Keratinocyte (primary cell): ENCODE data around the gene BSCL2. TPM values are rescaled to one million over a fixed set of nuclear protein-coding genes. Genes with fewer than 3 reads are reported as not detected.

Experiments
- DNase-seq: peaks from one replicate; pipeline ENCODE4 v3.0.0-alpha.2; 2011; ENCODE audit warnings: low read depth, missing footprints, low spot score
- FAIRE-seq: peaks from 2 replicates; lab custom pipeline; 2011; peaks lifted over from hg19 to GRCh38; lab: Jason Lieb, UNC
- H2AFZ ChIP-seq: 2 replicates; pipeline ENCODE4 v1.6.0; 2012; ENCODE audit warnings: low read length, control low read depth, inconsistent platforms; ENCODE audit not compliant: control insufficient read depth
- H3K27ac ChIP-seq: 2 replicates; pipeline ENCODE4 v1.5.1; 2011; ENCODE audit warnings: low read length; ENCODE audit not compliant: control insufficient read depth, insufficient read depth
- H3K27me3 ChIP-seq: 3 replicates; pipeline ENCODE4 v1.6.0; 2011; ENCODE audit warnings: low read length; ENCODE audit not compliant: control insufficient read depth, insufficient read depth; ENCODE audit errors: extremely low read depth
- H3K36me3 ChIP-seq, 2 experiments: 2 replicates in 1 of 2; 3 replicates in 1 of 2; pipeline ENCODE4 v1.5.1; 2011; ENCODE audit warnings: low read length in 2 of 2, mild to moderate bottlenecking in 1 of 2; ENCODE audit not compliant: control insufficient read depth in 2 of 2, insufficient read depth in 2 of 2; ENCODE audit errors: extremely low read depth in 1 of 2
- H3K4me1 ChIP-seq: 3 replicates; pipeline ENCODE4 v1.5.1; 2011; ENCODE audit warnings: low read length; ENCODE audit not compliant: control insufficient read depth, insufficient read depth; ENCODE audit errors: extremely low read depth
- H3K4me2 ChIP-seq: 3 replicates; pipeline ENCODE4 v1.6.0; 2011; ENCODE audit warnings: low read depth, low read length; ENCODE audit not compliant: control insufficient read depth, insufficient read depth; ENCODE audit errors: extremely low read depth
- H3K4me3 ChIP-seq, 3 experiments: fragments of 200-600 bp in 1 of 3; sonication (generic) in 1 of 3; 2 replicates in 2 of 3; 3 replicates in 1 of 3; pipeline ENCODE4 v1.5.1; 2011 to 2016; ENCODE audit warnings: low read length in 3 of 3, mild to moderate bottlenecking in 3 of 3, control low read depth in 2 of 3, inconsistent platforms in 1 of 3, low read depth in 1 of 3, mixed read lengths in 1 of 3, mixed run types in 1 of 3, moderate library complexity in 1 of 3; ENCODE audit not compliant: control insufficient read depth in 2 of 3, insufficient read depth in 2 of 3; ENCODE audit errors: extremely low read depth in 1 of 3
- H3K79me2 ChIP-seq: 2 replicates; pipeline ENCODE4 v1.6.0; 2012; ENCODE audit warnings: low read length; ENCODE audit not compliant: control insufficient read depth, insufficient read depth
- H3K9ac ChIP-seq: 3 replicates; pipeline ENCODE4 v1.6.0; 2011; ENCODE audit warnings: low read length; ENCODE audit not compliant: control insufficient read depth, insufficient read depth; ENCODE audit errors: extremely low read depth
- H3K9me1 ChIP-seq: 3 replicates; pipeline ENCODE4 v1.6.0; 2011; ENCODE audit warnings: low read length; ENCODE audit not compliant: control insufficient read depth, insufficient read depth; ENCODE audit errors: extremely low read depth
- H3K9me3 ChIP-seq: 2 replicates; pipeline ENCODE4 v1.5.1; 2012; ENCODE audit warnings: low read depth, low read length; ENCODE audit not compliant: control insufficient read depth
- H4K20me1 ChIP-seq: 3 replicates; pipeline ENCODE4 v1.6.0; 2011; ENCODE audit warnings: low read length; ENCODE audit not compliant: control insufficient read depth, insufficient read depth; ENCODE audit errors: extremely low read depth
- EZH2 ChIP-seq: IDR thresholded peaks from one replicate; pipeline ENCODE4 v1.6.1; 2012; ENCODE audit warnings: inconsistent platforms, mild to moderate bottlenecking, low read length, moderate library complexity
- dilution Hi-C: fragments of 300-500 bp; cut with MboI; formaldehyde crosslinking; loops from one replicate; pipeline ENCODE4 v1.7.0; 2020; ENCODE audit warnings: low sequenced_read_pairs; ENCODE audit not compliant: extremely low pct_ligation_motif_present
- polyA plus RNA-seq, 5 experiments: library from polyadenylated mRNA; depleted of rRNA in 3 of 5; stranded (reverse) in 3 of 5; stranded (forward) in 1 of 5; unstranded in 1 of 5; fragments of >200 nt; gene quantifications; 1 replicate in 1 of 5; 2 replicates in 3 of 5; 3 replicates in 1 of 5; pipeline versions ENCODE4 v1.2.1 to v1.2.3, GENCODE V29; 2011 to 2012; ENCODE audit warnings: missing spikeins in 2 of 5, low read depth in 1 of 5, low replicate concordance in 1 of 5
- TF ChIP-seq, protein P1 (sequence below), 3 experiments: IDR thresholded peaks in 1 of 3; conservative IDR thresholded peaks in 1 of 3; optimal IDR thresholded peaks in 1 of 3; 2 replicates in 2 of 3; 3 replicates in 1 of 3; pipeline versions ENCODE3 to v1.5.1; 2011; ENCODE audit warnings: low read length in 3 of 3, mild to moderate bottlenecking in 3 of 3, moderate library complexity in 2 of 3, control low read depth in 1 of 3, inconsistent platforms in 1 of 3; ENCODE audit not compliant: insufficient read depth in 2 of 3; ENCODE audit errors: extremely low read depth in 1 of 3

BSCL2 gene
- polyA plus RNA-seq, 1 donor (not counting 4 experiments of a cell fraction or from before 2014, with no cell fraction given): 21.9 TPM

DNA sequence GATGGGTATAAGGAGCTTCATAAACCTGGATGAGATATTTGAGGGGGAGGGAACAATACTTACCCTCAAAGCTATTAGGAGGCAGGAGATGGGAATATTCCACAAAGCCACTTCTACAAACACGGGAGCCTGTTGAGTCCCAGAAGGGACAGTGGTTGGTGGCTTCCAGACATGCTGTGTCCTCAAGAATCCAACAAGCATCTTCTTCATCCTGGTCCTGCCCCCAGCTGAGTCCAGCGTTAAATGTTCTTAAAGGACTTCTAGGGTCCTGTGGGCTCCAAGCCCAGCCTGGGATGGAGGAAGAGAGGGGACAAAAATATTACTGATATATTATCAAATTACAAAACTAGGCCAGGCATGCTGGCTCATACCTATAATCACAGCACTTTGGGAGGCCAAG lies 39.8 kb downstream of the BSCL2 start:
- peak overlapping the region; percentile 95 for H3K4me2 ChIP-seq
- peaks cover 25% of the 10 kb centered on the region for H3K4me1 ChIP-seq
- H3K9ac ChIP-seq: no peak overlapping the region
- FAIRE-seq (no peak), DNase-seq (no peak)
- no peaks in the 10 kb centered on the region for H3K27me3 ChIP-seq
- no peak overlapping the region for H2AFZ ChIP-seq
- peaks cover 57% of the 10 kb centered on the region for H3K79me2 ChIP-seq
- dilution Hi-C loops: no loop called here
- no peak overlapping the region for H3K27ac ChIP-seq
- TF ChIP-seq, protein P1, sequence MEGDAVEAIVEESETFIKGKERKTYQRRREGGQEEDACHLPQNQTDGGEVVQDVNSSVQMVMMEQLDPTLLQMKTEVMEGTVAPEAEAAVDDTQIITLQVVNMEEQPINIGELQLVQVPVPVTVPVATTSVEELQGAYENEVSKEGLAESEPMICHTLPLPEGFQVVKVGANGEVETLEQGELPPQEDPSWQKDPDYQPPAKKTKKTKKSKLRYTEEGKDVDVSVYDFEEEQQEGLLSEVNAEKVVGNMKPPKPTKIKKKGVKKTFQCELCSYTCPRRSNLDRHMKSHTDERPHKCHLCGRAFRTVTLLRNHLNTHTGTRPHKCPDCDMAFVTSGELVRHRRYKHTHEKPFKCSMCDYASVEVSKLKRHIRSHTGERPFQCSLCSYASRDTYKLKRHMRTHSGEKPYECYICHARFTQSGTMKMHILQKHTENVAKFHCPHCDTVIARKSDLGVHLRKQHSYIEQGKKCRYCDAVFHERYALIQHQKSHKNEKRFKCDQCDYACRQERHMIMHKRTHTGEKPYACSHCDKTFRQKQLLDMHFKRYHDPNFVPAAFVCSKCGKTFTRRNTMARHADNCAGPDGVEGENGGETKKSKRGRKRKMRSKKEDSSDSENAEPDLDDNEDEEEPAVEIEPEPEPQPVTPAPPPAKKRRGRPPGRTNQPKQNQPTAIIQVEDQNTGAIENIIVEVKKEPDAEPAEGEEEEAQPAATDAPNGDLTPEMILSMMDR (optimal IDR thresholded peaks at IDR 0.05 in 1 of 3, IDR thresholded peaks at IDR 0.05 in 1 of 3, conservative IDR thresholded peaks at IDR 0.05 in 1 of 3; ENCODE audit: extremely low read depth in 1 of 3, insufficient read depth in 2 of 3, low read length in 3 of 3): no peak
- no peak for TF ChIP-seq EZH2
- H3K36me3 ChIP-seq: peaks cover 20 to 37% of the 10 kb centered on the region in 2 experiments
- no peaks in the 10 kb centered on the region for H3K9me3 ChIP-seq
- peaks cover 4% of the 10 kb centered on the region for H4K20me1 ChIP-seq
- no peak overlapping the region for H3K4me3 ChIP-seq
- H3K9me1 ChIP-seq: no peaks in the 10 kb centered on the region

DNA sequence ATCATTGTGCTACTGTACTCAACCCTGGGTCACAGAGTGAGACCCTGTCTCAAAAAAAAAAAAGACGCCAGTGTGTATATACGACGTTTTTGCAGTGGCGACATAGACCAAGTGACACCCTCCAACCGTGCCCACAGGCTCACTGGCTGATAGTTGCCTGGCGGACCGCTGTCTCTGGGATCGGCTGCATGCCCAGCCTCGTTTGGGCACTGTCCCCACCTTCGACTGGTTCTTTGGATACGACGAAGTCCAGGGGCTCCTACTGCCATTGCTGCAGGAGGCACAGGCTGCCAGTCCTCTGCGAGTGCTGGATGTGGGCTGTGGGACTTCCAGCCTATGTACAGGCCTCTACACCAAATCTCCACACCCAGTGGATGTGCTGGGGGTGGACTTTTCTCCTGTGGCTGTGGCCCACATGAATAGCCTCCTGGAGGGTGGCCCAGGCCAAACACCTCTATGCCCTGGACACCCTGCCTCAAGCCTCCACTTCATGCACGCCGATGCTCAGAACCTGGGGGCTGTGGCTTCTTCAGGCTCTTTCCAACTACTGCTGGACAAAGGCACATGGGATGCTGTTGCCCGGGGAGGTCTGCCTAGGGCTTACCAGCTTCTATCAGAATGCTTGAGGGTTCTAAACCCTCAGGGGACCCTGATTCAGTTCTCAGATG lies 40.8 kb downstream of the BSCL2 start:
- DNase-seq: no peak
- no peak overlapping the region for H2AFZ ChIP-seq
- H3K79me2 ChIP-seq: peaks cover 48% of the 10 kb centered on the region
- H3K27me3 ChIP-seq: no peaks in the 10 kb centered on the region
- H3K9me1 ChIP-seq: no peaks in the 10 kb centered on the region
- dilution Hi-C loops: no loop called here
- TF ChIP-seq EZH2: no peak
- TF ChIP-seq, protein P1 (optimal IDR thresholded peaks at IDR 0.05 in 1 of 3, IDR thresholded peaks at IDR 0.05 in 1 of 3, conservative IDR thresholded peaks at IDR 0.05 in 1 of 3; ENCODE audit: extremely low read depth in 1 of 3, insufficient read depth in 2 of 3, low read length in 3 of 3): no peak
- no peaks in the 10 kb centered on the region for H3K9me3 ChIP-seq
- H3K9ac ChIP-seq: peak overlapping the region; percentile 95
- peak overlapping the region; percentile 95 for H3K4me2 ChIP-seq
- H4K20me1 ChIP-seq: peaks cover 4% of the 10 kb centered on the region
- H3K27ac ChIP-seq: peak overlapping the region; percentile 86
- peaks cover 25% of the 10 kb centered on the region for H3K4me1 ChIP-seq
- H3K36me3 ChIP-seq: peaks cover 23 to 37% of the 10 kb centered on the region in 2 experiments
- FAIRE-seq: no peak
- peak overlapping the region; percentile 93 to 97 (median 95) for H3K4me3 ChIP-seq
